ENCODE results near the gene EGLN2.
"Not testable (repeated sequence)": the region's sequence is repeated elsewhere in the genome, so short reads cannot be mapped to it uniquely, and the experiment has no call there.

The EGLN2 gene

DNA sequence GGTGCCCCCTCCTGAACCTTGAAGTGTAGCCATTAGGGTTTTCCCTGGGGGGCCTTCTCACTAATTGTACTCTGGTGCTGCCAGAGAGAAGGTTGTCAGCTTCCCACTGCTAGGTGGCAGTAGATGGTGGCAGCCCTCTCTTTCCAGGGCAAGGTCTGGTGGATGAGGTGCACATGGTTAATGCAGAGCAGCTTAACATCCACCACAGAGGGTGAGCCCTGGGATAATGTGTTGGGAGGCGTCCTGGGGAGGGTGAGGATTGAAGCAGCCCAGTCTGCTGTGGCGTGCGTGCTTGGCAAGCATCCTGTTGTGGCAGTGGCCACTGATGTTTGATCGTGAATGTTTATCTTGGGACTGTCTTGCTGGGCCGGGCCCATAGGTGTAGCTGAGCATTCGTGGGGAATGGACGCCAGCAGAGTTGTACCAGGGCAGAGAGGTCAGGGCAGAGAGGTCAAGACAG lies 5.8 kb downstream of the EGLN2 start:
- Histone ChIP-seq H3K9me3 (ENCODE audit: low read length) (no peaks in the 10 kb centered on the region), H3K9ac (ENCODE audit: low read length) (peak overlapping the region; percentile 16), H3K27me3 (ENCODE audit: control insufficient read depth in 1 of 2, insufficient read depth in 2 of 2, low read length in 2 of 2) (no peaks in the 10 kb centered on the region), H3K4me1 (ENCODE audit: insufficient read depth, low read length) (peaks cover 77% of the 10 kb centered on the region), H3K4me3 (ENCODE audit: low read depth in 1 of 2, low read length in 2 of 2) (peak overlapping the region in 1 of 2 donors; percentile 8), H3K36me3 (ENCODE audit: insufficient read depth, low read length) (peaks cover 43% of the 10 kb centered on the region), H3K27ac (ENCODE audit: low read depth, low read length) (peak overlapping the region; percentile 45)

GRCh38 chr19:40805258-40805868 lies 6.4 kb downstream of the EGLN2 start:
- Histone ChIP-seq H3K4me3 (ENCODE audit: low read depth in 1 of 2, low read length in 2 of 2) (no peak overlapping the region), H3K4me1 (ENCODE audit: insufficient read depth, low read length) (peaks cover 80% of the 10 kb centered on the region), H3K27ac (ENCODE audit: low read depth, low read length) (peak overlapping the region; percentile 45), H3K27me3 (ENCODE audit: control insufficient read depth in 1 of 2, insufficient read depth in 2 of 2, low read length in 2 of 2) (no peaks in the 10 kb centered on the region), H3K9me3 (ENCODE audit: low read length) (no peaks in the 10 kb centered on the region), H3K36me3 (ENCODE audit: insufficient read depth, low read length) (peaks cover 43% of the 10 kb centered on the region), H3K9ac (ENCODE audit: low read length) (no peak overlapping the region)

DNA sequence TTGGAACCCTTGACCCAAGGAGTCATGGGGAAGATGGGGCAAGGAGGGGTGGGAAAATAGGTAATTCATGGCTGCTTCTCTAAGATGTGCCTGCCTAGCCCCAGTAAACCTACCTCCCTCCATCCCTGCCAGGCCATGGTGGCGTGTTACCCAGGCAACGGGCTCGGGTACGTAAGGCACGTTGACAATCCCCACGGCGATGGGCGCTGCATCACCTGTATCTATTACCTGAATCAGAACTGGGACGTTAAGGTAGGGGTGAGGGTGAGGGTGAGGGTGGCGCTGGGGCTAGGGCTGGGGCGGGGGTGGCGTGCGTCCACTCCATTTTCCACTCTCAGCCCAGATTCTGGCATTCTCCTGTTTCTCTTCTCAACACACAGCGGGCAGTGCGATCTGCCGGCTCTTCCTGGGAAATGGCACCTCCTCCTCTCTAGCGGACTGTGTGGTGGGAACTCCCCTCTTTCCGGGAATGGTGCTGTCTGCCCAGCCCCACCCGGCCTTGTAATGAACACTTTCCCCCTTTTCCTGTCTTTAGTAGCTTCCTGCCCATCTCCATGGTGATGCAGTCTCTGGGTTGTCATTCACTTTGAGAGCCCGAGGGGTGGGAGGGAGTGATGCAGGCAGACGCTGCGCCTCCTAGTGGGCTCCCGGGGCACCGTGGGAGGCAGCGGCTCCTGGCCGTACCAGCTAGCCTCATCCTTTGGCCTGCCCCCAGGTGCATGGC lies 7.6 kb downstream of the EGLN2 start:
- Histone ChIP-seq H3K9me3 (ENCODE audit: low read length) (no peaks in the 10 kb centered on the region), H3K36me3 (ENCODE audit: insufficient read depth, low read length) (peaks cover 37% of the 10 kb centered on the region), H3K4me3 (ENCODE audit: low read depth in 1 of 2, low read length in 2 of 2) (no peak overlapping the region), H3K4me1 (ENCODE audit: insufficient read depth, low read length) (peaks cover 74% of the 10 kb centered on the region), H3K27me3 (ENCODE audit: control insufficient read depth in 1 of 2, insufficient read depth in 2 of 2, low read length in 2 of 2) (no peaks in the 10 kb centered on the region), H3K9ac (ENCODE audit: low read length) (no peak overlapping the region), H3K27ac (ENCODE audit: low read depth, low read length) (peak overlapping the region; percentile 45)

DNA sequence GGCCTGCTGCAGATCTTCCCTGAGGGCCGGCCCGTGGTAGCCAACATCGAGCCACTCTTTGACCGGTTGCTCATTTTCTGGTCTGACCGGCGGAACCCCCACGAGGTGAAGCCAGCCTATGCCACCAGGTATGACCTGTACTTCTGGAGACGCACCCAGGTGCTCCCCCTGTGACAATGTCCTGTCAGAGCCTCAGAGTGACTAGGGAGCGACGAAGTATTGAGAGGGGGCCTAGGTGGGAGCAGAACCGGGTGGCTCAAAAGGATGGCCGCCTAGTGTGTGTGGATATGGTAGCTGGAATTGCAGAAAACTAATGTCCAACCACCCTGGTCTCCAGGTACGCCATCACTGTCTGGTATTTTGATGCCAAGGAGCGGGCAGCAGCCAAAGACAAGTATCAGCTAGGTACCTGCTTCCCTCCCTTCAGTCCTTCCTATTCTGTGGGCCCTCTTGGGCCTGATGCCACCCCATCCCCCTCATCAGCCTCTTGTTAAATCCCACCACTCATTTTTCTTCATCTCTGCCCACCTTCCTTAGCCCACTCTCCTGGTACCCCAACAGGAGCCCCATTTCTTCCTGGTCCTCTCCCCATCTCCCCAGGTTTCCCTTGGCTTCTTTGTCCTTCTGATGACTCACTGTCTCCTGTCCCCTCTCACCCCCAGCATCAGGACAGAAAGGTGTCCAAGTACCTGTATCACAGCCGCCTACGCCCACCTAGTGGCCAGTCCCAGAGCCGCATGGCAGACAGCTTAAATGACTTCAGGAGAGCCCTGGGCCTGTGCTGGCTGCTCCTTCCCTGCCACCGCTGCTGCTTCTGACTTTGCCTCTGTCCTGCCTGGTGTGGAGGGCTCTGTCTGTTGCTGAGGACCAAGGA lies 8.4 kb downstream of the EGLN2 start:
- H3K27ac ChIP-seq (ENCODE audit: low read depth, low read length) = peak overlapping the region; percentile 8
- H3K27me3 ChIP-seq (ENCODE audit: control insufficient read depth in 1 of 2, insufficient read depth in 2 of 2, low read length in 2 of 2) = no peaks in the 10 kb centered on the region
- no peak overlapping the region for H3K4me3 ChIP-seq (ENCODE audit: low read depth in 1 of 2, low read length in 2 of 2)
- no peak overlapping the region for H3K9ac ChIP-seq (ENCODE audit: low read length)
- H3K9me3 ChIP-seq (ENCODE audit: low read length) = no peaks in the 10 kb centered on the region
- peaks cover 74% of the 10 kb centered on the region for H3K4me1 ChIP-seq (ENCODE audit: insufficient read depth, low read length)
- H3K36me3 ChIP-seq (ENCODE audit: insufficient read depth, low read length) = peaks cover 37% of the 10 kb centered on the region

- Histone ChIP-seq H3K27ac (ENCODE audit: low read depth, low read length) (no peak overlapping the region), H3K36me3 (ENCODE audit: insufficient read depth, low read length) (peaks cover 37% of the 10 kb centered on the region), H3K27me3 (ENCODE audit: control insufficient read depth in 1 of 2, insufficient read depth in 2 of 2, low read length in 2 of 2) (no peaks in the 10 kb centered on the region), H3K4me1 (ENCODE audit: insufficient read depth, low read length) (peaks cover 71% of the 10 kb centered on the region), H3K9ac (ENCODE audit: low read length) (no peak overlapping the region), H3K9me3 (ENCODE audit: low read length) (no peaks in the 10 kb centered on the region), H3K4me3 (ENCODE audit: low read depth in 1 of 2, low read length in 2 of 2) (no peak overlapping the region)
These were observed 9.0 kb downstream of the EGLN2 start for GRCh38 chr19:40808021-40808325.

GRCh38 chr19:40808497-40808896 lies 9.5 kb downstream of the EGLN2 start:
- H3K27me3 ChIP-seq (ENCODE audit: control insufficient read depth in 1 of 2, insufficient read depth in 2 of 2, low read length in 2 of 2) = no peaks in the 10 kb centered on the region
- H3K4me1 ChIP-seq (ENCODE audit: insufficient read depth, low read length) = peaks cover 69% of the 10 kb centered on the region
- peaks cover 37% of the 10 kb centered on the region for H3K36me3 ChIP-seq (ENCODE audit: insufficient read depth, low read length)
- H3K9ac ChIP-seq (ENCODE audit: low read length) = no peak overlapping the region
- no peak overlapping the region for H3K27ac ChIP-seq (ENCODE audit: low read depth, low read length)
- H3K4me3 ChIP-seq (ENCODE audit: low read depth in 1 of 2, low read length in 2 of 2) = no peak overlapping the region
- H3K9me3 ChIP-seq (ENCODE audit: low read length) = no peaks in the 10 kb centered on the region

DNA sequence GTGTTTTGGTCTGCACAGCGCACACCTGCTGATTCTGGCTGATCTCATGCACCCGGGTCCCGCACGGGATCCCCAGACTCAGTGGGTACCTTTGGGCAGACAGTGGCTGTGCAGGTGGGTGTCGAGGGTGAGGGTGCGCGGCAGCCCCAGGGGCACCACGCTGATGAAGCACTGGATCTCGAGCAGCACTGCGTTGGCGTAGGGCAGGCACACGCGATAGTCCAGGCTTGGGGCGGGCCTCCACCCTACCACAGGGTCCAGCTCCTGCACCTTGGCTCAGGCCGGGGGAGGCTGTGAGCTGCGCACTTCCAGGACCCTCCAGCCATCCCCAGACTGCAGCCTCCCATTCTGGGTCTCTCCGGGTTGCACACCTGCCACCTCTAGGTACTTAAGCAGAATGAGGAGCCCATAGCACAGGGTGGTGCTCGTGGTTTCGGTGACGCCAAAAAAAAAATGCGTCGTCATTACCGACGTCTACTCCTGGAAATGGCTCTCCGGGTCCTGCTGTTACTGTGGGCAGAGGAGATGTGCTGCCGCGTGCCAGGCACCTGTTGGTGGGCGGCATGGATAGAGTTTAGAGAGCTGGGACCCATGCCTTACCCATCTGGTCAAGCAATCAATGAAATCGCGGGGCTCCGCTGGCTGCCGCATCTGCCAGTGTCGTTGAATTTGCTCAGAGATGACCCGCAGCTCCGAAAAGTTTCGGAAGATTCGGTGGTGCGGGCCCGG lies 10.5 kb downstream of the EGLN2 start:
- H3K9me3 ChIP-seq (ENCODE audit: low read length) = no peaks in the 10 kb centered on the region

DNA sequence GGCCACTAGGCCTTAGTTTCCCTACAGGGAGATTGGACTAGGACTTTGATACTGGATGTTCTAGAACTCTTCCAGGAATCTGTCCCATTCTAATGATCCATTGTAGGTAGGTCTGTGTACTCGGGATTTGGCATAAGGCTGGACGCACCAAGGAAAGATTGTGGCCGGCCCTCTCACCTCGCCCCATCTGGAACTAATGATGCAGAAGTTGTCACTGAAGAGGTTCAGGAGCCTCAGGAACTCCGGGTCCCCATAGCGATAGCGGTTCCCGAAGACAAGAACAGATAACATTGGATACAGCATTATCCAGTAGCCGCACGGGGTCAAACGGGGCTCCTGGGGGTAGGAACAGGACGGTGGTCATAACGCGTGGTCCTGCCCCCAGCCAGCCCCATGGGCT lies 11.2 kb downstream of the EGLN2 start:
- Histone ChIP-seq H3K9me3 (ENCODE audit: low read length) (no peaks in the 10 kb centered on the region), H3K9ac (ENCODE audit: low read length) (no peak overlapping the region), H3K36me3 (ENCODE audit: insufficient read depth, low read length) (peaks cover 23% of the 10 kb centered on the region), H3K27me3 (ENCODE audit: control insufficient read depth in 1 of 2, insufficient read depth in 2 of 2, low read length in 2 of 2) (no peaks in the 10 kb centered on the region), H3K4me1 (ENCODE audit: insufficient read depth, low read length) (peaks cover 52% of the 10 kb centered on the region), H3K4me3 (ENCODE audit: low read depth in 1 of 2, low read length in 2 of 2) (peak overlapping the region in 1 of 2 donors; percentile 53), H3K27ac (ENCODE audit: low read depth, low read length) (peak overlapping the region; percentile 49)

More for the DNA sequence above, 10.5 kb downstream of the EGLN2 start:
- Histone ChIP-seq H3K4me3 (ENCODE audit: low read depth in 1 of 2, low read length in 2 of 2) (peak overlapping the region in 1 of 2 donors; percentile 53), H3K27ac (ENCODE audit: low read depth, low read length) (no peak overlapping the region), H3K9ac (ENCODE audit: low read length) (no peak overlapping the region), H3K27me3 (ENCODE audit: control insufficient read depth in 1 of 2, insufficient read depth in 2 of 2, low read length in 2 of 2) (no peaks in the 10 kb centered on the region), H3K36me3 (ENCODE audit: insufficient read depth, low read length) (peaks cover 27% of the 10 kb centered on the region), H3K4me1 (ENCODE audit: insufficient read depth, low read length) (peaks cover 58% of the 10 kb centered on the region)

DNA sequence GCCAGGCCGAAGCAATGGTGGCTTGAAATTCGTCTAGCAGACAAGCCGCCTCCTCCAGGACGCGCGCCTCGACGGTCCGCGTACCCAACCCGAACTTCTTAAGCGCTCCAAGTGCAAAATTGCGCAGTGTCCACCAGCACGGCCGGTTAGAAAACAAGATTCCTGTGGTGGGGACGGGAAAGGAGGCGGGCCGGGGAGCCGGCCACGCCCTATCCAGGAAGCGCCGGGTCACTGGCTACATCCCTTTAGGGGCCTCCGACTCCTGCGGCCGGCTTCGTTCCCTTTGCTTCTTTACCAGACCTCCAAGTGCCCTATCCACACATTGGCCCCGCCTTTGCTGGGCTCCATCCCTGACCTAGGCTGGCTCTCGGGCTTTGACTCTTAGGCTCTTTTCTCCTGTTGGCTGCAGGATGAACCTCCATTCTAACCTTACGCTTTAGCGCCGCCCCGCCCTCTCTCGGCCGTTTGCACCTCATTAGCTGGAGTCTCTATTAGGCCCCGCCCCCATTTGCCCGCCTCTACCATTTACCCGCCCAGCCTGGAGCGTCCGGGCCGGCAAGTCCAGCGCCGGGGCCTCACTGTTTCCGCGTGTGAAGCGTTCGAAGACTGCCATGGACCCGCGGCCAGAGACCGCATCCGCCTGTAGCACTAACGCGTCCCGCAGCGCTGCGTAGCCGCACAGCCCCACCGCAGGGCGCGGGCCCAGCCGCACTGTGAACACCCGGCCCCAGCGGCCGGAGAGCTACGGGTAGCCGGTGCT lies 11.8 kb downstream of the EGLN2 start:
- Histone ChIP-seq H3K27ac (ENCODE audit: low read depth, low read length) (peak overlapping the region; percentile 68), H3K4me1 (ENCODE audit: insufficient read depth, low read length) (peaks cover 45% of the 10 kb centered on the region), H3K36me3 (ENCODE audit: insufficient read depth, low read length) (peaks cover 23% of the 10 kb centered on the region), H3K4me3 (ENCODE audit: low read depth in 1 of 2, low read length in 2 of 2) (peak overlapping the region in 1 of 2 donors; percentile 53)
- H3K27me3 ChIP-seq (ENCODE audit: control insufficient read depth in 1 of 2, insufficient read depth in 2 of 2, low read length in 2 of 2); H3K9me3 ChIP-seq (ENCODE audit: low read length); H3K9ac ChIP-seq (ENCODE audit: low read length): not testable (repeated sequence)

GRCh38 chr19:40811478-40812341 lies 12.7 kb downstream of the EGLN2 start:
- no peak overlapping the region for H3K9ac ChIP-seq (ENCODE audit: low read length)
- peak overlapping the region; percentile 68 for H3K27ac ChIP-seq (ENCODE audit: low read depth, low read length)
- peak overlapping the region in 1 of 2 donors; percentile 53 for H3K4me3 ChIP-seq (ENCODE audit: low read depth in 1 of 2, low read length in 2 of 2)
- no peaks in the 10 kb centered on the region for H3K9me3 ChIP-seq (ENCODE audit: low read length)
- no peaks in the 10 kb centered on the region for H3K27me3 ChIP-seq (ENCODE audit: control insufficient read depth in 1 of 2, insufficient read depth in 2 of 2, low read length in 2 of 2)
- H3K4me1 ChIP-seq (ENCODE audit: insufficient read depth, low read length) = peaks cover 37% of the 10 kb centered on the region
- peaks cover 23% of the 10 kb centered on the region for H3K36me3 ChIP-seq (ENCODE audit: insufficient read depth, low read length)

Measured in muscle layer of colon (tissue), 2 donors.